Vagina (tissue), 2 donors: ENCODE results near the gene LRRC42.

Experiments used
- POLR2AphosphoS5 ChIP-seq, 2 donors: sonication (generic); formaldehyde crosslinking; IDR thresholded peaks; one replicate each; pipeline ENCODE4 v1.9.0; 2017; ENCODE audit warnings: antibody characterized with exemption in 2 of 2, mild to moderate bottlenecking in 2 of 2, low read depth in 1 of 2; ENCODE audit not compliant: insufficient read depth in 1 of 2
- TF ChIP-seq, protein P1 (sequence below), 3 experiments: fragments of 450-650 bp in 2 of 3; fragments of 200-600 bp in 1 of 3; sonication (generic) in 1 of 3; IDR thresholded peaks; one replicate each; pipeline ENCODE4 v1.5.1; 2017 to 2019; ENCODE audit warnings: antibody characterized with exemption in 3 of 3, mild to moderate bottlenecking in 2 of 3, moderate library complexity in 2 of 3

DNA sequence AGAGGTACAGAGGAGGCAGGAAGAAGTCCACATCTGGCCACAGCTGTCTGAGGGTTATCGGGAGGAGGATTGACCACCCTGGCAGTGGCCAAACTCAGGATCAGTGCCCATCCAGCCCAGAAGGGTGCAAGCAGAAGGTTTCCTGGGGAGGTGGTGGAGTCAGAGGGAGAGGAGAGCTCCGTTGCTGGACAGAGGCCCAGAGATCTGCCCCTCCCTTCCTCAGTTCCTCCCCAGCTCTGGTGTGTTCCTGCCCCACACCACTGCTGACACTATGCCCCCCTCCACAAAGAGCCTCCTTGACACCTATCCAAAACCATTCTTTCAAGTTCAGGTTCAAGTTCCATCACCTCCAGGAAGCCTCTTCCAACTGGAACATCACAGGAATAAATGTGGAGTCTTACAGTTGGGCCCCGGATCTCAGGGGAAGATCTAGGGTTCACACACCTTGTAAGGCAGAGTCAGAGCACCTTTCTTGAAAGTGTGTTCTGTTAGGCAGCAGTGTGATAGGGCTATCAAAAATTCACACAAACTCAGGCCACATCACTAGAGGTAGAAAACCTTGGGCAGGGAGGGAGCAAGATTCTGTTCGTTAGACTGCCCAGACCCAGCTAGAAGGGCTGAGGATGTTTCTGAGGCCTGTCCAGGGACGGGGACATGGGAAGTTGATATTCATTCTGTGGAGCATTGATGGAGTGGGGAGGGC, 64.4 kb downstream of the LRRC42 start:
- TF ChIP-seq, protein P1, sequence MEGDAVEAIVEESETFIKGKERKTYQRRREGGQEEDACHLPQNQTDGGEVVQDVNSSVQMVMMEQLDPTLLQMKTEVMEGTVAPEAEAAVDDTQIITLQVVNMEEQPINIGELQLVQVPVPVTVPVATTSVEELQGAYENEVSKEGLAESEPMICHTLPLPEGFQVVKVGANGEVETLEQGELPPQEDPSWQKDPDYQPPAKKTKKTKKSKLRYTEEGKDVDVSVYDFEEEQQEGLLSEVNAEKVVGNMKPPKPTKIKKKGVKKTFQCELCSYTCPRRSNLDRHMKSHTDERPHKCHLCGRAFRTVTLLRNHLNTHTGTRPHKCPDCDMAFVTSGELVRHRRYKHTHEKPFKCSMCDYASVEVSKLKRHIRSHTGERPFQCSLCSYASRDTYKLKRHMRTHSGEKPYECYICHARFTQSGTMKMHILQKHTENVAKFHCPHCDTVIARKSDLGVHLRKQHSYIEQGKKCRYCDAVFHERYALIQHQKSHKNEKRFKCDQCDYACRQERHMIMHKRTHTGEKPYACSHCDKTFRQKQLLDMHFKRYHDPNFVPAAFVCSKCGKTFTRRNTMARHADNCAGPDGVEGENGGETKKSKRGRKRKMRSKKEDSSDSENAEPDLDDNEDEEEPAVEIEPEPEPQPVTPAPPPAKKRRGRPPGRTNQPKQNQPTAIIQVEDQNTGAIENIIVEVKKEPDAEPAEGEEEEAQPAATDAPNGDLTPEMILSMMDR (IDR thresholded peaks at IDR 0.05) = no peak
- no peak for TF ChIP-seq POLR2AphosphoS5 (IDR thresholded peaks at IDR 0.05; ENCODE audit: insufficient read depth in 1 of 2, low read depth in 1 of 2)
